Measurements from ENCODE around the gene SPPL2C.

The SPPL2C gene

DNA sequence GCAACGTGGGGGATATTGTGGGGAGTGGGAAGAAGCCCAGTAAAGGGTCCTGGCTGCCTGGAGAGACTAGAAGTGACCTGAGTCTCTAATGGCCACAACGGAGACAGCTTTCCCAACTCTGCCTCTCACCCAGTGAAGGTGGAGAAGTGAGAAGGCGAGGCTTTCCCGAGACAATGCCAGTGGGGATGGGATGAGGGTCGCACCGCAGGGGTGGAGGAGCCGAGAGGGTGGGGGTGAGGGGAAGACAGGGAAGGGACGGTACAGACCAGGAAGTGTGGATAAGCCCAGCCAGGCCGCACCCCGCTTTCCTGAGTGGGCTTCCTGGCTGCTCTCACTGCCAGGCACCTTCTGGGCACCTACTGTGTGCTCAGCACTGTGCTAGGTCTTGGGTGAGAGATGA lies 7.5 kb upstream of the SPPL2C start:
- H3K36me3 Mint-ChIP-seq (ENCODE audit: low read depth), result no peaks in the 10 kb centered on the region
- no peak for DNase-seq (ENCODE audit: low spot score)
- H3K27ac Mint-ChIP-seq, result no peak overlapping the region
- H3K4me3 Mint-ChIP-seq, result no peak overlapping the region
- no peaks in the 10 kb centered on the region for H3K4me1 Mint-ChIP-seq (ENCODE audit: low read depth)
- H3K9me3 Mint-ChIP-seq, result no peaks in the 10 kb centered on the region
- no peaks in the 10 kb centered on the region for H3K27me3 Mint-ChIP-seq (ENCODE audit: low read depth)

DNA sequence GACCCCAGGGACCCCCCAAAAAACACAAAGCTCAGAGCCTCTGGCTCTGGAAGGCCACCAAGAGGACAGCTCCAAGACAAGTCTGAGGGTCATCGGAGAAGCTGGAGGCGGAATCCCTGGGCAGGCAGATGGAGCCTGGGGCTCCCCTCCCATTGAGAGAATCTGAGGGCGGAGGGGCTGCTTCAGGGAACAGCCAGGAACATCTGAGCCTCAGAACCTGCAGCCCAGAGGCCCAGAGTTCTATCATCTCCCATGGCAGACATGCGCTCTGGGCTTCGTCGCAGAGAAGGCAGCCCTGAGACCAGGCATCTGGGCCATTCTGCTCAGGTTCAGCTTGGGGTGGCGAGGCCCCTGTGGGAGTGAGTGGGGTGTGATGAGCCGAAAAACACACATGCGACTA lies 7.1 kb upstream of the SPPL2C start:
- Mint-ChIP-seq H3K4me3 (no peak overlapping the region), H3K36me3 (ENCODE audit: low read depth) (no peaks in the 10 kb centered on the region)
- DNase-seq (ENCODE audit: low spot score), result no peak

DNA sequence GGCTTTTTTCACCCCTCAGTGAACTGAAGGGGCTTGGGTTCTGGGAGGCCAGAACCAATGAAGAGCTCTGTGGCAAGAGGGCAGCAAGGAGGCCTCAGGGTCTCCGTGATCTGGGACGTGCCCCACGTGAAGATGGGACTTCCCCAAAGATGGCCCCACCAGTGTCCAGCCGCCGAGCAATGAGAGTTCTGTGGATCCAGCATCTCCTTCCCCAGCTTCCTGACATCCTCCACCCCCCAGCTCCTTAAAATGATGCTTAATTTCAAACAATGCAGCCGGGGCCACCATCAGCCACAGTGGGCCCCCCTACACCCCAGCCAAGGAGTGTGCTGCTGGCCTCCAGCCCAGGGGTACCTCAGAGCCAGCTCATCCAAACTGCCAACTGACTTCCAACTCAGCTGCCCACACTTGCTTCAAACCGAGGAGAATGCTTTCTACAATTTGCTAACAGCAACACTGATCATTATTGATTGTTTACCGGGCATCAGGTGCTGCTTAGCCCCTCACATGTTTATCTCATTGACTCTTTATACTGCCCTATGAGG lies 5.9 kb upstream of the SPPL2C start:
- Mint-ChIP-seq H3K27me3 (ENCODE audit: low read depth) (no peaks in the 10 kb centered on the region), H3K4me3 (no peak overlapping the region), H3K27ac (no peak overlapping the region), H3K4me1 (ENCODE audit: low read depth) (no peaks in the 10 kb centered on the region), H3K9me3 (no peaks in the 10 kb centered on the region), H3K36me3 (ENCODE audit: low read depth) (no peaks in the 10 kb centered on the region)
- DNase-seq (ENCODE audit: low spot score), result no peak

More for the DNA sequence above, 7.1 kb upstream of the SPPL2C start:
- H3K4me1 Mint-ChIP-seq (ENCODE audit: low read depth), result no peaks in the 10 kb centered on the region
- H3K9me3 Mint-ChIP-seq, result no peaks in the 10 kb centered on the region
- no peak overlapping the region for H3K27ac Mint-ChIP-seq
- no peaks in the 10 kb centered on the region for H3K27me3 Mint-ChIP-seq (ENCODE audit: low read depth)

DNA sequence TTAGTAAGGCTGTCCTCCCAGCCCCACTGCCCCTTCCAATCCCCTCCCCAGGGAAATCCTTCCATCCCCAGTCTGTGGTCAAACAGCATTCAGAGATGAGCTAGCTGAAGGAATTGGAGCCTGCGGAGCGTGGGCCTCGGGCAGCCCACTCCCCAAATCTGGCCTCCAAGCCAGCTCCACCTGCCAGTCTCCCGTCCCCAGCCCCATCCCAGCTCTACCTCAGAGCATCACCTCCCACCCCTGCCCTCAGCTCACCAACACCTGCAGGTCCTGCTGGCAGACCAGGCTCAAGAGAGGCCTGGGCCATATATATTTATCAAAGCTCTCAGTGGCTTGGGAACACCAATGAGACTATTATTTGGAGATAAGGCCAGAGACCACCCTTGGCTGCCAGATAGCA lies 5.2 kb upstream of the SPPL2C start:
- no peak for DNase-seq (ENCODE audit: low spot score)
- Mint-ChIP-seq H3K27me3 (ENCODE audit: low read depth) (no peaks in the 10 kb centered on the region), H3K9me3 (no peaks in the 10 kb centered on the region), H3K4me3 (no peak overlapping the region), H3K36me3 (ENCODE audit: low read depth) (no peaks in the 10 kb centered on the region), H3K4me1 (ENCODE audit: low read depth) (no peaks in the 10 kb centered on the region), H3K27ac (no peak overlapping the region)

DNA sequence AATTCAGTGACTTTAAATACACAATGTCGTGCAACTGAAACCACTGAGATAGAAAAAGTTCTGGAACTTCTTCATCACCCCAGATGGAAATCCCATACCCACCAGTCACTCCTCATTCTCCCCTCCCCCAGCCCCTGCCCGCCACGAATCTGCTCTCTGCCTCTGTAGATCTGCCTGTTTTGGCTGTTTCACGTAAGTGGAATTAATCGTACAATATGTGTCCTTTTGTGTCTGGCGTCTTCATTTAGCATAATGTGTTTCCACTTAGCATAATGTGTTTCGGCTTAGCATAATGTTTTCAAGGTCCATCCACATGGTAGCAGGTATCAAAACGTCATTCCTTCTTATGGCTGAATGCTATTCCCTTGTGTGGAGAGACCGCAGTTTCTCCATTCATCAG lies 3.5 kb upstream of the SPPL2C start:
- Mint-ChIP-seq H3K27ac (no peak overlapping the region), H3K4me3 (no peak overlapping the region), H3K36me3 (ENCODE audit: low read depth) (no peaks in the 10 kb centered on the region), H3K9me3 (no peaks in the 10 kb centered on the region), H3K4me1 (ENCODE audit: low read depth) (no peaks in the 10 kb centered on the region), H3K27me3 (ENCODE audit: low read depth) (no peaks in the 10 kb centered on the region)
- no peak for DNase-seq (ENCODE audit: low spot score)

DNA sequence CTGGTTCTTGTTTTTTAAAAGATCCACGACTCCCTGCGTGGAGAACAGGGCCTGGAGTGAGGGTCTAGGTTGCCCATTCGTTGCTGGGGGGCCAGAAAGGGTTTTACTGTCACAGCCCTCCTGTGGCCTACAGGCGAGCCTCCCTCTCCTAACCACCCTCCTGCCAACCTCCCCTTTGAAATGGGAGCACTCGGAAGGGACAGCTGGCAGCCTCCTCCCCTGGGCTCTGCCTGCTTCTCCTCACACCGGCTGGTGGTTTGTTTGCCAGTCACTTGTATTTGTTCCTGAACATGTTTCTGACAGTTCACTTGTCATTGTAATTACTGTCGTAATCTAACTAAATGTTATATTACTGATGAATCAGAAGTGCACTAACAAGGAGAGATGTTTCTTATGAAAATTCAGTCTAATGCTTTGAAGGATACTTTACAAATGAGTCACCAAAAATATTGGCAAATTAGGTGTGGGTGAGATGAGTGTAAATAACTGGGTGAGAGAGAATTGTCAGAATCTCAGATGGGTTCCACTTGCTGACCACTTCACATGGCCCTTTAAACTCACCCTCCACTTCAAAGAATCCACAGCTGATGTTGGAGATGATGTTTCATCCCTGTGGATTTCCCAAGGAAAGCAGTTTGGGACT lies 2.7 kb upstream of the SPPL2C start:
- Mint-ChIP-seq H3K4me3 (no peak overlapping the region), H3K27ac (no peak overlapping the region), H3K27me3 (ENCODE audit: low read depth) (no peaks in the 10 kb centered on the region), H3K9me3 (no peaks in the 10 kb centered on the region), H3K36me3 (ENCODE audit: low read depth) (no peaks in the 10 kb centered on the region), H3K4me1 (ENCODE audit: low read depth) (no peaks in the 10 kb centered on the region)
- no peak for DNase-seq (ENCODE audit: low spot score)

DNA sequence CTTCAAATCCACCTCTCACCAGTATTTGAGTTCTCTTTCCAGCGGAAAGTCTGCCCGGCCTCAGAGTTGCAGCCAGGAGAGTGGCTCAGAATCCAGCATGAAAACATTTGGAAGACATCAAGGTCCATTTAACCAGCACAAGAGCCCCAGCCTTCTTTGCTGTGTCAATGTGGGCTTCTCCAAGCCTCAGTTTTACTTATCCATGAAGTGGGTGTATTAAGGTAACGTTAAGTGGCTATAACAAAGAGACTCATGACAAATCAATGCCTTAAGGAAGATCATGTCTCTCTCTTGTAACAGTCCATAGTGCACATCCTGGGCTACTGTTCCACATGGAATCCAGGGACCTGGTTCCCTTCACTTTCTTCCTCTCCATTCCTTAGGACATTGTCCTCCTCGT lies 959 bp upstream of the SPPL2C start:
- no peak for DNase-seq (ENCODE audit: low spot score)
- Mint-ChIP-seq H3K9me3 (no peaks in the 10 kb centered on the region), H3K4me3 (no peak overlapping the region), H3K27me3 (ENCODE audit: low read depth) (no peaks in the 10 kb centered on the region), H3K36me3 (ENCODE audit: low read depth) (no peaks in the 10 kb centered on the region), H3K27ac (no peak overlapping the region), H3K4me1 (ENCODE audit: low read depth) (no peaks in the 10 kb centered on the region)

DNA sequence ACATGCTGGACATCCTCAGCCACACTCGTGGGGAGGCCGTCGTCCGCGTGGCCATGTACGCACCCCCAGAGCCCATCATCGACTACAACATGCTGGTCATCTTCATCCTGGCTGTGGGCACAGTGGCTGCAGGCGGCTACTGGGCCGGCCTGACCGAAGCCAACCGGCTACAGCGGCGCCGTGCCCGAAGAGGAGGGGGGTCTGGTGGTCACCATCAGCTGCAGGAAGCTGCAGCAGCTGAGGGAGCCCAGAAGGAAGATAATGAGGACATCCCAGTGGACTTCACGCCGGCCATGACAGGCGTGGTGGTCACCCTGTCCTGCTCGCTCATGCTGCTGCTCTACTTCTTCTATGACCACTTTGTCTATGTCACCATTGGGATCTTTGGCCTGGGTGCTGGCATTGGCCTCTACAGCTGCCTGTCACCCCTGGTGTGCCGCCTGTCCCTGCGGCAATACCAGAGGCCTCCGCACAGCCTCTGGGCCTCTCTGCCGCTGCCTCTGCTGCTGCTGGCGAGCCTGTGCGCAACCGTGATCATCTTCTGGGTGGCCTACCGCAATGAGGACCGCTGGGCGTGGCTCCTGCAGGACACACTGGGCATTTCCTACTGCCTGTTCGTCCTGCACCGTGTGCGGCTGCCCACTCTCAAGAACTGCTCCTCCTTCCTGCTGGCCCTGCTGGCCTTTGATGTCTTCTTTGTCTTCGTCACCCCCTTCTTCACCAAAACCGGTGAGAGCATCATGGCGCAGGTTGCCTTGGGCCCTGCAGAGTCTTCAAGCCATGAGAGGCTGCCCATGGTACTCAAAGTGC lies 900 bp downstream of the SPPL2C start:
- Mint-ChIP-seq H3K27ac (no peak overlapping the region), H3K4me3 (no peak overlapping the region), H3K27me3 (ENCODE audit: low read depth) (peaks cover 2% of the 10 kb centered on the region), H3K9me3 (no peaks in the 10 kb centered on the region), H3K36me3 (ENCODE audit: low read depth) (no peaks in the 10 kb centered on the region), H3K4me1 (ENCODE audit: low read depth) (no peaks in the 10 kb centered on the region)
- DNase-seq (ENCODE audit: low spot score), result no peak

DNA sequence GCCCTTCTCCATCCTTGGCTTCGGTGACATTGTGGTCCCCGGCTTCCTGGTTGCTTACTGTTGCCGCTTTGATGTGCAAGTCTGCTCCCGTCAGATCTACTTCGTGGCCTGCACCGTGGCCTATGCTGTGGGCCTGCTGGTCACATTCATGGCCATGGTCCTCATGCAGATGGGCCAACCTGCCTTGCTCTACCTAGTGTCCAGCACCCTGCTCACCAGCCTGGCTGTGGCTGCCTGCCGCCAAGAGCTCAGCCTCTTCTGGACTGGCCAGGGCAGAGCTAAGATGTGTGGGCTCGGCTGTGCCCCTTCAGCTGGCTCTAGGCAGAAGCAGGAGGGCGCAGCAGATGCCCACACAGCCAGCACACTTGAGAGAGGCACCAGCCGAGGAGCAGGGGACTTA lies 1.5 kb downstream of the SPPL2C start:
- Mint-ChIP-seq H3K4me3 (no peak overlapping the region), H3K27me3 (ENCODE audit: low read depth) (peaks cover 6% of the 10 kb centered on the region), H3K9me3 (no peaks in the 10 kb centered on the region), H3K36me3 (ENCODE audit: low read depth) (no peaks in the 10 kb centered on the region), H3K27ac (no peak overlapping the region), H3K4me1 (ENCODE audit: low read depth) (no peaks in the 10 kb centered on the region)
- DNase-seq (ENCODE audit: low spot score), result no peak

DNA sequence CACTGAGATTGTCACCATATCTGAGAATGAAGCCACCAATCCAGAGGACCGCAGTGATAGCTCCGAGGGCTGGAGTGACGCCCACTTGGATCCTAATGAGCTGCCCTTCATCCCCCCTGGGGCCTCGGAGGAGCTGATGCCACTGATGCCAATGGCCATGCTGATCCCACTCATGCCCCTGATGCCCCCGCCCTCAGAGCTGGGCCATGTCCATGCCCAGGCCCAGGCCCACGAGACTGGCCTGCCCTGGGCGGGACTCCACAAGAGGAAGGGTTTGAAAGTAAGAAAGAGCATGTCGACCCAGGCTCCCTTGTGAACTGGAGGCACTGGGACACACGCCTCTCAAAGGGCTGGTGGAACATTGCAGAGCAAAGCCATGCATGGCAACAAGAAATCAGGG lies 2.0 kb downstream of the SPPL2C start:
- H3K4me3 Mint-ChIP-seq, result no peak overlapping the region
- no peaks in the 10 kb centered on the region for H3K4me1 Mint-ChIP-seq (ENCODE audit: low read depth)
- H3K36me3 Mint-ChIP-seq (ENCODE audit: low read depth), result no peaks in the 10 kb centered on the region
- H3K27ac Mint-ChIP-seq, result no peak overlapping the region
- no peaks in the 10 kb centered on the region for H3K9me3 Mint-ChIP-seq
- H3K27me3 Mint-ChIP-seq (ENCODE audit: low read depth), result peaks cover 6% of the 10 kb centered on the region
- DNase-seq (ENCODE audit: low spot score), result no peak

DNA sequence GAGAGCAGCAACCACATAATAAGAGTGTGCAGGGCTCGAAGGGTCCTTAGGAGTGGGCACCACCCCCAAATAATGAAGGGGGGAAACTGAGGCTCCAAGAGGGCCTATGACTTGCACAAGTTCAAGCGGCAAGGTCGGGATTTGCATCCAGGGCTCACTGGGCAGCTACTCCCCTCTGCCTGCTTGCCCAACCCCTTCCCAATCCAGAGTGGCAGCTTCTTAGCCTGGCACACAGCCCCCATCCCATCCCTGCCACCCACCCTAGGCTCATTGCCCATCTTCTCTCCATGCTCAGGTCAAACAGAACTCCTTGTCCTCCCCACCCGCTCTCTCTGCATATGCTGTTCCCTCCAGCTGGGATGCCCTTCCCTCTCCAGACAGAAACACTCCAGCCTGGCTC lies 2.4 kb downstream of the SPPL2C start:
- Mint-ChIP-seq H3K4me3 (no peak overlapping the region), H3K9me3 (no peaks in the 10 kb centered on the region), H3K4me1 (ENCODE audit: low read depth) (no peaks in the 10 kb centered on the region), H3K27ac (no peak overlapping the region), H3K27me3 (ENCODE audit: low read depth) (peaks cover 7% of the 10 kb centered on the region), H3K36me3 (ENCODE audit: low read depth) (no peaks in the 10 kb centered on the region)
- no peak for DNase-seq (ENCODE audit: low spot score)

DNA sequence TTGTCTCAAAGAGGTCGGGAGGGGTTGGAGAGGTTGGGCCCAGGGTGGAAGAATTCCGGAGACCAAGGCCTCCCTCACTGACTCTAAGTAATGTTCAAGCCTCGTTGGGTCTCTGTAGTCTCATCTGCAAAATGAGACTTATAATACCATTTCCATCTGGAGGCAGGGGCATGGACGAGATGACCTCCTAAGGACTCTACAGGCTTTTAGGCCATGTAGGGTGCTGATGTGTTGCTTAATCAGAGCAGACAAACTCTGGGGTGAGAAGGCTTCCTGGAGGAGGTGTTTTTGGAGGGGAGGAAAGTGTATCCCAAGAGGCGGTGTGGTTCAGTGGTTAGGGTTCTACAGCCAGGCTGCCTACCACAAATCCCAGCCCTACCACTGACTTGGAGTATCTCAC lies 3.1 kb downstream of the SPPL2C start:
- Mint-ChIP-seq H3K4me3 (no peak overlapping the region), H3K4me1 (ENCODE audit: low read depth) (peaks cover 2% of the 10 kb centered on the region), H3K27me3 (ENCODE audit: low read depth) (peaks cover 12% of the 10 kb centered on the region), H3K9me3 (no peaks in the 10 kb centered on the region), H3K27ac (no peak overlapping the region), H3K36me3 (ENCODE audit: low read depth) (no peaks in the 10 kb centered on the region)
- no peak for DNase-seq (ENCODE audit: low spot score)

DNA sequence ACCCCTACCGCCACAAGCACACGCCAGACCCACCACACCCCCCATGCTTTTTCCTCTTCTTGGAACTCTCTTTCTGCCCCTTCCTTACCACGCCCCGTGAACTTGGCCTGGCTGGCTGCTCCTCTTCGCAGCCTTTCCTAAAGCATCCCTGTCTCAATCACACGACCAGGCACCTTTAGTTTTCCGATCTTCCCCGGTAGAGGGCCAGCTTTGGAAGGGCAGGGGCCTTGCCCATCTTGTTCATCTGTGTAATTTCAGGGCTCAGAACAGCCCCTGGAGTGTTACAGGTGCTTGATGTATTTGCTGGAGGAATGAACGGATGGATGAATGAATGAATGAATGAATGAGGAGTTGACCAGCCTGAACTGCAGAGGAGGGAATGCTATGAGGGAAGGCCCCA lies 3.7 kb downstream of the SPPL2C start:
- DNase-seq (ENCODE audit: low spot score), result no peak
- H3K4me3 Mint-ChIP-seq, result no peak overlapping the region
- peaks cover 12% of the 10 kb centered on the region for H3K27me3 Mint-ChIP-seq (ENCODE audit: low read depth)
- peaks cover 2% of the 10 kb centered on the region for H3K4me1 Mint-ChIP-seq (ENCODE audit: low read depth)
- H3K27ac Mint-ChIP-seq, result no peak overlapping the region
- H3K9me3 Mint-ChIP-seq, result no peaks in the 10 kb centered on the region
- H3K36me3 Mint-ChIP-seq (ENCODE audit: low read depth), result no peaks in the 10 kb centered on the region

DNA sequence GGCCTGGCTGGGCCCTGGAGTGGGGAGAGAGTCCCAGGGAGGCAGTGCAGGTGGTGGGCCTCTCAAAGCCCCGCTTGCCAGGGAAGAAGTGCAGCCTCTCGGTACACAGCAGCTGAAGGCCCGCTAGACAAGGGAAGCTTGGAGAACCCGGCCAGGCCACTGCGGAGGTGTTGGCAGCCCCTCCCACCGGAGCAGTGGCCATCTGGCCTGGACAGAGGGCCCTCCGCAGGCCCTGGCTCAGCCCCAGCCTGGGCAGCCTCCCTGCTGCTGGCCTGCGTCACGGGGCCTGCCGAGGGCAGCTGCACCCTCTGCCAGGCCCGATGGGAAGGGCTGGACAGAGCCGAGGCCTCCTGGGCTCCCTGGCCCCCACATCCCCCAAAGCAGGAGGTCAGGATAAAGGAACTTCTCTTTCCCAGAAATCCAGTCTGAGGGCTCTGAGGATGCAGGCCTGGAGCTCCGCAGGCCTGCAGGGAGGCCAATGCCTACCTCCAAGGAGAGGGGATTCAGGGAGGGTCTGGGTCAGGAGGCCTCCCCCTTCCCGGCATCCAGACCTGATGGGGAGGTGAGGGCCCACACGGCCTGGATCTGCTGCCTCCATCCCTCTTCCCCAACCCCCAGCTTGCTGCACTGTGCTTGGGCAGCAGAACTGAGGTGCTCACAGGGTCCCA lies 4.3 kb downstream of the SPPL2C start:
- H3K27me3 Mint-ChIP-seq (ENCODE audit: low read depth), result peaks cover 12% of the 10 kb centered on the region
- no peak for DNase-seq (ENCODE audit: low spot score)

More for the DNA sequence above, 4.3 kb downstream of the SPPL2C start:
- Mint-ChIP-seq H3K4me3 (no peak overlapping the region), H3K9me3 (no peaks in the 10 kb centered on the region), H3K4me1 (ENCODE audit: low read depth) (peaks cover 2% of the 10 kb centered on the region), H3K36me3 (ENCODE audit: low read depth) (no peaks in the 10 kb centered on the region), H3K27ac (no peak overlapping the region)

Measured in T-helper 2 cell treated with Interferon-gamma antibody and Interleukin-4, amounts not matched to agents 5 μg/mL and 100 μg/mL, for 36 hours (primary cell).